GM21360 (cell line): ENCODE results near the gene NINJ1.
"Not testable (repeated sequence)": the region's sequence is repeated elsewhere in the genome, so short reads cannot be mapped to it uniquely, and the experiment has no call there.

Experiments used
- ATAC-seq: cut with Tn5 transposase; IDR thresholded peaks from one replicate; pipeline ENCODE4 v1.9.1; 2021; ENCODE audit warnings: mild to moderate bottlenecking, moderate library complexity; ENCODE audit not compliant: unreplicated experiment

NINJ1 gene

GRCh38 chr9:93107825-93108161 lies 26.3 kb downstream of the NINJ1 start:
- ATAC-seq = no peak

DNA sequence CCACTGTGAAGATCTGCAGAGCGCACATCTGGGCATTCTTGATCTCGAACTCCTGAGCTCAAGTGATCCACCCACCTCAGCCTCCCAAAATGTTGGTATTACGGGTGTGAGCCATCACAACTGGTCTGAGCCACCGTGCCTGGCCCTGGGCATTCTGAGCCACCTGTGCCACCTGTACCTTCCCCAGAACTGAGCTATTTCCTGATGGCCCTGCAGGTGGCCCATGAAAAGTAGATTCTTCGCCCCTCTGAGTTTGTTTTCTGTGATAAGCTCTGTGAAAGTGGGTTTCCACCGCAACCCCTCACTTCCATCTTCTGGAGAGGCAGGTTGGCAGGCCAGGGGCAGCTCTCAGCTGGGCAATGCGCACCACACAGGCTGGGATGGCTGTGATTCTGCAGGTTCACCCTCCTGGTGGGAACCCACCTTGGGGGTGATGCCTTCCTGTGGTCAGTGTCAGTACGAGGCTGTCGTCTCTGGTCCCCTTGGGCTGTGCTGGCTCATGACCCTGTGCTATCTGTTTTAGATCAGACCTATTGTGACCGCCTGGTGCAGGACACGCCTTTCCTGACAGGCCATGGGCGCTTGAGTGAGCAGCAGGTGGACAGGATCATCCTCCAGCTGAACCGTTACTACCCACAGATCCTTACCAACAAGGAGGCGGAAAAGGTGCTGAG lies 26.8 kb downstream of the NINJ1 start:
- ATAC-seq = no peak

DNA sequence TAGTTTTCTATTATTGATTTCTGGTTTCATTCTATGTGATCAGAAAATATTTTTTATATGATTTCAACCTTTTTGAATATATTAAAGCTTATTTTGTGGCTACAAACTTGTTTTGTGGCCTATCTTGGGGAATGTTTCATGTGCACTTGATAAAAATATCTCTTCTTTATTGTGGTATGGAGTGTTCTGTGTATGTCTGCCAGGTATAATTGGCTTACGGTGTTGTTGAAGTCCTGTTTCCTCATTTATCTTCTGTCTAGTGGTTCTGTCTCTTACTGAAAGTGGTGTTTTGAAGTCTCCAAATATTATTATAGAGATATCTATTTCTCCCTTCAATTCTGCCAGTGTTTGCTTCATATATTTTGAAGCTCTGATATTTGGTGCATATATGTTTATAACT lies 28.4 kb downstream of the NINJ1 start:
- ATAC-seq = no peak

GRCh38 chr9:93101086-93101485 lies 33.0 kb downstream of the NINJ1 start:
- not testable (repeated sequence) for ATAC-seq

DNA sequence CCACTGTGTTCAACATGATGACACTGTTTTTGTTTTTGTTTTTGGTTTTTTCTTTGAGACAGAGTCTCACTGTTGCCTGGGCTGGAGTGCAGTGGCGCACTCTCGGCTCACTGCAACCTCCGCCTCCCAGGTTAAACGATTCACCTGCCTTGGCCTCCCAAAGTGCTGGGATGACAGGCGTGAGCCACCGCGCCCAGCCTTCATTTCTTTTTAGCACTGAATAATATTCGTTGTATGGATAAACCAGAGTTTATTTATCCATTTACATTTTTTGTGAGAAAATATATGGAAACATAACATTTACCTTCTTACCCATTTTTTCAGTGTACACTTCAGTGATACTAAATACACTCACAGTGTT lies 33.8 kb downstream of the NINJ1 start:
- no peak for ATAC-seq

GRCh38 chr9:93099551-93100275 lies 34.3 kb downstream of the NINJ1 start:
- no peak for ATAC-seq

- ATAC-seq = no peak
These were observed 35.7 kb downstream of the NINJ1 start for GRCh38 chr9:93098236-93098946.

GRCh38 chr9:93097511-93098201 lies 36.4 kb downstream of the NINJ1 start:
- ATAC-seq = no peak

DNA sequence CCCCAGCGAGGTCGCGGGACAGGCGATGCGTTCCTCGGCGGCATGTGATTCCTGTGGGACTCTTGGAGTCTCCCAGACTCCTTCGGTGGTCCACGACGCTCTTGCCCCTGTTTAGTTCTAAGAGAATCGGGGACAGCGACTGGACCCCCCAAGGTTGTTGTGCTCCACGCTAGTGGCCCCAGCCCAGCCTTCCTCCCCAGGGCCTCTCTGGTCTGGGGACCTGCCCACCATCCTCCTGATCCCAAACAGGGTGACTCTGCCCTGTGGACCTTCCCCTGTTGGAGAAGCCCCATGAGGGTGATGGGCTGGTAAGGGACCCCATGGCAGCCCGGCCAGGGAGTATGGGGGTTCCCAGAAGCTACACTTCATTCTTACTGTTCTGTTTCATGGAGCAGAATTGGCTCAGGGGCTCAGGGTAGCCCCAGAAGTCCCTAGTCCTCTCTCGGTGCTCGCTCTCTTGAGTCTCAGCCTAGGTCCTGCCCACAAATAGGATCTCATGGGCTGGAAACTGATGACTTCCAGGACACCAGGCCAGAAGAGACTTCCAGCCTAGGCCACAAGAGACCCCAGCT lies 37.2 kb downstream of the NINJ1 start:
- ATAC-seq = no peak

- peak; percentile 8 for ATAC-seq
These were observed 37.8 kb downstream of the NINJ1 start, which contains the start of gene CARD19 for GRCh38 chr9:93096131-93096802. Gene CARD19, plus strand, starts transcription at chr9:93096217. Its CDS starts 129 bp downstream, at chr9:93096346.

GRCh38 chr9:93095205-93096130 lies 38.6 kb downstream of the NINJ1 start:
- peak; percentile 59 for ATAC-seq

DNA sequence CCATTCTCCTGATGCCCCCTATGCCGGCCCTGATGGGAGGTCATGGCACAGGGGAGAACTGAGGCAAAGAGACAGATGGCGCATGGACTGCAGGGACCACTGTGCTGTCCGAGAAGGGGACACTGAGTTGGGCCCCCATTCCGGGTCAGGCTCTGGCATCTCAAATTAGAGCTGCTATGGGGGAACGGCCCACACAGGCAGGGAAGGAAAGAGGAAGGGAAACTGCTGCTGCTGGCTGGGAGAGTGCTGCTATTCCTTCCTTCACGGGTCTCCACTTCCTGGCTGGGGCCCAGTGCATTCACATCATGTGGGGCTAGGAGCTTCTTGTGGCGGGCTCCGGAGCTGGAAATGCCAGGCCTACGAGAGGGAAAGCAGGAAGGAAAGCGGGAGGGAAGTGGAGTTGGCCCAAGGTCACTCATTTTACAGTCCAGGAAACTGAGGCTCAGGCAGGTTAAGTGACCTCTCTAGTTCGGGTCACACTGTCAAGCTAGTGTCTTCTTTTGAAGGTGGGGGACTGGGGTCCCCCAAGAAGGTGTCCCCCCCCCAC lies 39.3 kb downstream of the NINJ1 start:
- ATAC-seq = no peak

GRCh38 chr9:93093877-93094657 lies 40.0 kb downstream of the NINJ1 start:
- ATAC-seq = no peak

DNA sequence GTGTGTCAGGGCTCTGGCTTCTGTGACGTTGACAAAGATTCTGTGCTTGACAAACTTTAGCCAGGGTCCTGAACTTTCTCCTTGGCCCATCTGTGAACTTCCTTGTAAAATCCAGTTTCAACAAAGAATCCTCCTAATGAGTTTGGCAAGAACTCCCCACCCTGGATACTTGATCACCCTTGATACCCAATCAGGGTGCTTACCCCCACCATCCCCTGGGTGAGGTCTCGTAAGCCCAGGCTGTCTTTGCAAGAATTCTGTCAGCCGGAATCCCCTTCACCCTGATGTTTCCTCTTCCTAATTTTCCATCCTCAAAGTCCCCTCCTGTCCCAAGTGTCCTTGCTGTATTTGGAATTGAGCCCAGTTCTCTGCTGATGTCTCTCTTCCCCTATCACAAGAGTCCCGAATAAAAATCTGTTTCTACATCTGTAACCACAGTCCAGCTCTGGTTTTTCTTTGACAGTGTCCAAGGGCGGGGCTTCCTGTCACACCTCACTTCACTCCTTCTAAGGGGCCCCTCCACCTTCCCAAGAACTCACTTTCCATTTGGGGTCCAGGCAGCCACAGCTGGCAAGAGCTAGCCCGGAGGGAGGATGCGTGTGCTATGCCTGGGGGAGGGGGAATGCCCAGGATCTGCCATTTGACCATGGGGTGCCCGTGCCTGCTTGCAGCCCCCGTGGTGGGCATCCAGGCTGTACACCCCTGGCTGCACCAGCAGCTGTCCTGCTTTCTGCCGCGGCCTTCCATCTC lies 40.7 kb downstream of the NINJ1 start:
- ATAC-seq = no peak

DNA sequence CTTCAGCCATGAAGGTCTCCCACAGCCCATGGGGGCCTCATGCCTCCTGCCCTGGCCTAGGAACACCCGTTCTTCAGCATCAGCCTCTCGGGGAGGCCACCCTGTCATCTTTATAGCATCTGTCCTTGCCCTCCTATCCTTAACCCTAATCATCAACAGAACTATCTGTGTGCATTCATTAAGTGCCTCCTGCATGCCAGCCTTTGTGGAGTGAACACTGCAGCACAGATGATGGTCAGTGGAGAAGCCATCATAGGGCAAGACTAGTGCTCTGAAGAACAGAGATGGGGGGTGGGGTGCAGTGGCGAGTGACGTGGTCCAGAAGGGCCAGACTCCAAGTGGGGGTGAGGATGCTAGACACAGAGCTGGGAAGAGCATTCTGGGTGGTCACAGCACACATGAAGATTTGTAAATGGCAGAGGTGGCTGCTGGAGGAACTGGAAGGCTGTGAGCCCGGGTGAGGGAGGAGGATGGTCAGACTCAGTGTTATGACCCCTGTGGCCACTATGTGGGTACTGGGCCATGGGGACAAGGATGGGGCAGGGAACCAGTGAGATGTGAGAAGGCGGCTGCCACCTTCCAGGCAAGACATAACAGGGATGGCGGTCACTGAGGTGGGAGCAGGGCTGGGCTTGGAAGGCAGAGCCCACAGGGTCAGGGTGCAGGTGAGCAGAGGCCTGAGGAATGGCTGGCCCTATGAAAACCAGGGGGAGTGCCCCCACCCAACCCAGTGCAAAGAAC lies 41.6 kb downstream of the NINJ1 start:
- no peak for ATAC-seq

- ATAC-seq = no peak
These were observed 42.5 kb downstream of the NINJ1 start for GRCh38 chr9:93091453-93092081.

- no peak for ATAC-seq
These were observed 43.0 kb downstream of the NINJ1 start for GRCh38 chr9:93091056-93091452.
